SK-N-SH (cell line): Measurements from ENCODE around the gene PPP1R9A. TPM values are rescaled to one million over a fixed set of nuclear protein-coding genes. Genes with fewer than 3 reads are reported as not detected.
"Not testable (repeated sequence)": the region's sequence is repeated elsewhere in the genome, so short reads cannot be mapped to it uniquely, and the experiment has no call there.

Source experiments
- CTCF ChIA-PET: fragments of 300-600, 350-600 bp; formaldehyde crosslinking; extraction: SDS; loops from one replicate; lab custom pipeline; 2021; lab: Yijun Ruan, JAX
- POLR2A ChIA-PET: fragments of 350-600 bp; sonication (Branson Sonifier 250); formaldehyde crosslinking; extraction: SDS; loops from one replicate; lab custom pipeline; 2020; ENCODE audit warnings: antibody characterized with exemption, inconsistent platforms; lab: Yijun Ruan, JAX
- DNase-seq: peaks from one replicate; pipeline ENCODE4 v3.0.0; 2012
- H2AFZ ChIP-seq: fragments of 200-600 bp; sonication (generic); 2 replicates; pipeline ENCODE4 v1.8.1; 2016; ENCODE audit warnings: antibody characterized with exemption, mild to moderate bottlenecking, low read depth
- H3F3A ChIP-seq: fragments of 200-600 bp; sonication (generic); replicated peaks from 2 replicates; pipeline ENCODE3; 2016; ENCODE audit warnings: antibody characterized with exemption, mild to moderate bottlenecking; ENCODE audit not compliant: insufficient read depth
- H3K27ac ChIP-seq, 2 experiments: fragments of 200-500 bp in 1 of 2; fragments of 200-600 bp in 1 of 2; sonication (Bioruptor generic) in 1 of 2; sonication (generic), shearing (Covaris generic) in 1 of 2; 2 replicates each; pipeline versions ENCODE4 v1.5.1 to v1.6.1; 2014 to 2016; ENCODE audit warnings: low read depth in 2 of 2, inconsistent platforms in 1 of 2, low read length in 1 of 2, mild to moderate bottlenecking in 1 of 2, mixed read lengths in 1 of 2
- H3K27me3 ChIP-seq: fragments of 200-600 bp; sonication (generic), shearing (Covaris generic); 2 replicates; pipeline ENCODE4 v1.6.1; 2016; ENCODE audit warnings: mixed run types; ENCODE audit not compliant: insufficient read depth
- H3K36me3 ChIP-seq, 2 experiments: fragments of 200-500 bp in 1 of 2; fragments of 200-600 bp in 1 of 2; sonication (Bioruptor generic) in 1 of 2; sonication (generic) in 1 of 2; replicated peaks in 1 of 2; 2 replicates each; pipeline versions ENCODE3 to v1.5.1; 2014 to 2016; ENCODE audit warnings: low read length in 1 of 2, mild to moderate bottlenecking in 1 of 2; ENCODE audit not compliant: insufficient read depth in 2 of 2, control insufficient read depth in 1 of 2
- H3K4me1 ChIP-seq, 2 experiments: fragments of 200-500 bp in 1 of 2; fragments of 200-600 bp in 1 of 2; sonication (Bioruptor generic) in 1 of 2; sonication (generic), shearing (Covaris generic) in 1 of 2; 2 replicates each; pipeline versions ENCODE4 v1.5.1 to v1.6.1; 2014 to 2016; ENCODE audit warnings: low read depth in 1 of 2, low read length in 1 of 2, mixed run types in 1 of 2; ENCODE audit not compliant: insufficient read depth in 2 of 2, control insufficient read depth in 1 of 2
- H3K4me2 ChIP-seq: fragments of 200-600 bp; sonication (generic), shearing (Covaris generic); 2 replicates; pipeline ENCODE4 v1.6.1; 2017; ENCODE audit warnings: mixed run types
- H3K4me3 ChIP-seq, 2 experiments: fragments of 200-500 bp in 1 of 2; fragments of 200-600 bp in 1 of 2; sonication (Bioruptor generic) in 1 of 2; sonication (generic), shearing (Covaris generic) in 1 of 2; 2 replicates each; pipeline versions ENCODE4 v1.5.1 to v1.8.1; 2014 to 2016; ENCODE audit warnings: low read depth in 2 of 2, inconsistent platforms in 1 of 2, low read length in 1 of 2, mild to moderate bottlenecking in 1 of 2, mixed read lengths in 1 of 2, moderate library complexity in 1 of 2
- H3K79me2 ChIP-seq: fragments of 200-600 bp; sonication (generic); 2 replicates; pipeline ENCODE4 v1.8.1; 2017; ENCODE audit warnings: mild to moderate bottlenecking; ENCODE audit not compliant: insufficient read depth
- H3K9ac ChIP-seq: fragments of 200-600 bp; sonication (generic); 2 replicates; pipeline ENCODE4 v1.6.1; 2017; ENCODE audit warnings: mixed run types
- H3K9me2 ChIP-seq: fragments of 200-600 bp; sonication (generic); 2 replicates; pipeline ENCODE4 v1.6.1; 2017; ENCODE audit warnings: mixed run types
- H3K9me3 ChIP-seq: fragments of 200-600 bp; sonication (generic); 2 replicates; pipeline ENCODE4 v1.6.1; 2017; ENCODE audit warnings: mixed run types, mild to moderate bottlenecking, moderate library complexity
- H4K20me1 ChIP-seq: fragments of 200-600 bp; sonication (generic); 2 replicates; pipeline ENCODE4 v1.6.1; 2017; ENCODE audit warnings: mild to moderate bottlenecking, mixed run types; ENCODE audit not compliant: insufficient read depth
- CHD2 ChIP-seq: fragments of 150-350 bp; IDR thresholded peaks from 2 replicates; pipeline ENCODE4 v1.6.1; 2018; ENCODE audit warnings: low read length; ENCODE audit not compliant: partially characterized antibody
- ELF1 ChIP-seq: IDR thresholded peaks from 2 replicates; pipeline ENCODE4 v1.4.0; 2012
- EP300 ChIP-seq, 2 experiments: IDR thresholded peaks; 2 replicates each; pipeline versions ENCODE4 v1.4.0 to v1.6.1; 2012; ENCODE audit warnings: borderline replicate concordance in 1 of 2, low read depth in 1 of 2, low read length in 1 of 2
- EZH2phosphoT487 ChIP-seq: fragments of 200-600 bp; sonication (generic); IDR thresholded peaks from 2 replicates; pipeline ENCODE4 v1.6.1; 2017; ENCODE audit warnings: low read depth, mixed run types, mild to moderate bottlenecking, antibody characterized with exemption, moderate library complexity, borderline replicate concordance
- FOSL2 ChIP-seq: IDR thresholded peaks from 2 replicates; pipeline ENCODE4 v1.4.0; 2012; ENCODE audit warnings: low read depth, mild to moderate bottlenecking, moderate library complexity, borderline replicate concordance
- FOXM1 ChIP-seq: IDR thresholded peaks from 2 replicates; pipeline ENCODE4 v1.4.0; 2012; ENCODE audit warnings: low read depth, mild to moderate bottlenecking
- GATA2 ChIP-seq: sonication (generic); formaldehyde crosslinking; IDR thresholded peaks from 2 replicates; pipeline ENCODE4 v1.5.0; 2020; ENCODE audit warnings: mild to moderate bottlenecking, missing genetic modification reagents
- NFIC ChIP-seq: IDR thresholded peaks from 2 replicates; pipeline ENCODE4 v1.4.0; 2012; ENCODE audit warnings: borderline replicate concordance
- POLR2AphosphoS5 ChIP-seq: IDR thresholded peaks from 2 replicates; pipeline ENCODE4 v1.6.1; 2012; ENCODE audit warnings: low read depth, low read length
- RAD21 ChIP-seq: IDR thresholded peaks from 2 replicates; pipeline ENCODE4 v1.6.1; 2012; ENCODE audit warnings: mild to moderate bottlenecking, low read length
- RCOR1 ChIP-seq: fragments of 150-350 bp; IDR thresholded peaks from 2 replicates; pipeline ENCODE4 v1.6.1; 2017; ENCODE audit warnings: antibody characterized with exemption, low read length
- RXRA ChIP-seq: IDR thresholded peaks from 2 replicates; pipeline ENCODE4 v1.4.0; 2012; ENCODE audit warnings: low read depth, mild to moderate bottlenecking, borderline replicate concordance
- SIN3A ChIP-seq: IDR thresholded peaks from 2 replicates; pipeline ENCODE4 v1.6.1; 2012; ENCODE audit warnings: low read depth, mild to moderate bottlenecking, low read length, moderate library complexity, borderline replicate concordance
- TAF1 ChIP-seq: IDR thresholded peaks from 2 replicates; pipeline ENCODE4 v1.6.1; 2012; ENCODE audit warnings: low read depth, mild to moderate bottlenecking, low read length, moderate library complexity, borderline replicate concordance
- TCF12 ChIP-seq: IDR thresholded peaks from 2 replicates; pipeline ENCODE4 v1.4.0; 2012
- YY1 ChIP-seq: IDR thresholded peaks from 2 replicates; pipeline ENCODE4 v1.4.0; 2012; ENCODE audit warnings: low read depth, mild to moderate bottlenecking
- WGBS: methylation state at CpG from one replicate; pipeline ENCODE4 v1.1.6; 2017; ENCODE audit warnings: low lambda C conversion rate; 5-methylcytosine and 5-hydroxymethylcytosine counted together
- polyA plus RNA-seq, 3 experiments: library from polyadenylated mRNA; depleted of rRNA; stranded (reverse); fragments of >200 nt; gene quantifications; 2 replicates each; pipeline ENCODE4 v1.2.3, GENCODE V29; 2012
- TF ChIP-seq, protein P1 (sequence below): fragments of 150-350 bp; IDR thresholded peaks from 2 replicates; pipeline ENCODE4 v1.6.1; 2016; ENCODE audit warnings: mild to moderate bottlenecking, low read depth, low read length
- TF ChIP-seq, protein P2 (sequence below): IDR thresholded peaks from 2 replicates; pipeline ENCODE4 v1.6.1; 2012; ENCODE audit warnings: mild to moderate bottlenecking, low read depth, low read length, moderate library complexity

Gene PPP1R9A
- polyA plus RNA-seq, 1 of the 3 experiments (the other 2 are of a cell fraction), result 0.30 TPM

- no peak for TF ChIP-seq EP300 (IDR thresholded peaks at IDR 0.05; ENCODE audit: borderline replicate concordance in 1 of 2, low read depth in 1 of 2, low read length in 1 of 2)
- TF ChIP-seq NFIC, result no peak
Measured at GRCh38 chr7:94999069-94999351, 91.6 kb downstream of the PPP1R9A start (continued).

GRCh38 chr7:94999601-95000000 lies 92.2 kb downstream of the PPP1R9A start:
- CTCF ChIA-PET, H3K9me3 ChIP-seq, H3F3A ChIP-seq: not testable (repeated sequence)

DNA sequence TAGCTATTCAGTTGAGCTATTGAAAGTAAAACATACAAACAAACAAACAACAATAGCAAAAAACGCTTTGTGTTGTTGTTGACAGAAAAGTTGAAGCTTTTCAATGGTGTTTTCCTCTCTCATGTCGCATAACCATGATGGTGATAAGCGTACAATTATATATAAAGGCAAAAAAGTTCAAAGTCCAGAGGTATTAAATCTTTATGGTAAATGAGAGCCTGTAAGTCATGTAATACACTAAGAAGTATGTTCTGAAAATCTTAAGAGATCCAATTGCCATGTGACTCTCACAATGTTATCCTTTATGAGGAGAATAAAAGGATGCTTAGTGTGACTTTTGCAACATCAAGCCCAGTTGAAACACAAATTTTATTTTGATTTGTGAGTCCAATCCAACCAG lies 93.9 kb downstream of the PPP1R9A start:
- no peaks in the 10 kb centered on the region for H3K9me3 ChIP-seq
- no peak overlapping the region for H3K4me2 ChIP-seq
- no peaks in the 10 kb centered on the region; a peak in 1 of 4 replicates for H3K4me1 ChIP-seq
- no peaks in the 10 kb centered on the region for H3K9me2 ChIP-seq
- no peaks in the 10 kb centered on the region for H4K20me1 ChIP-seq
- H3K27me3 ChIP-seq, result peaks cover 8% of the 10 kb centered on the region; the same call in 1 of the 2 replicates
- no peak overlapping the region for H3K9ac ChIP-seq
- no peaks in the 10 kb centered on the region for H3F3A ChIP-seq
- 34% methylated on average over 3 of the region's 3 CpGs for WGBS
- H2AFZ ChIP-seq, result no peak overlapping the region
- no peaks in the 10 kb centered on the region for H3K36me3 ChIP-seq
- H3K4me3 ChIP-seq, result no peak overlapping the region
- CTCF ChIA-PET, result no interaction called here
- no peak for DNase-seq
- POLR2A ChIA-PET, result no interaction called here
- TF ChIP-seq ELF1, result no peak
- TF ChIP-seq RCOR1, result no peak
- no peak for TF ChIP-seq FOSL2
- TF ChIP-seq EZH2phosphoT487, result no peak
- TF ChIP-seq FOXM1, result no peak
- TF ChIP-seq SIN3A, result no peak
- no peak for TF ChIP-seq TCF12
- TF ChIP-seq, protein P1, sequence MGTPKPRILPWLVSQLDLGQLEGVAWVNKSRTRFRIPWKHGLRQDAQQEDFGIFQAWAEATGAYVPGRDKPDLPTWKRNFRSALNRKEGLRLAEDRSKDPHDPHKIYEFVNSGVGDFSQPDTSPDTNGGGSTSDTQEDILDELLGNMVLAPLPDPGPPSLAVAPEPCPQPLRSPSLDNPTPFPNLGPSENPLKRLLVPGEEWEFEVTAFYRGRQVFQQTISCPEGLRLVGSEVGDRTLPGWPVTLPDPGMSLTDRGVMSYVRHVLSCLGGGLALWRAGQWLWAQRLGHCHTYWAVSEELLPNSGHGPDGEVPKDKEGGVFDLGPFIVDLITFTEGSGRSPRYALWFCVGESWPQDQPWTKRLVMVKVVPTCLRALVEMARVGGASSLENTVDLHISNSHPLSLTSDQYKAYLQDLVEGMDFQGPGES, result no peak
- TF ChIP-seq TAF1, result no peak
- no peak for TF ChIP-seq POLR2AphosphoS5
- no peak for TF ChIP-seq RAD21
- TF ChIP-seq, protein P2, sequence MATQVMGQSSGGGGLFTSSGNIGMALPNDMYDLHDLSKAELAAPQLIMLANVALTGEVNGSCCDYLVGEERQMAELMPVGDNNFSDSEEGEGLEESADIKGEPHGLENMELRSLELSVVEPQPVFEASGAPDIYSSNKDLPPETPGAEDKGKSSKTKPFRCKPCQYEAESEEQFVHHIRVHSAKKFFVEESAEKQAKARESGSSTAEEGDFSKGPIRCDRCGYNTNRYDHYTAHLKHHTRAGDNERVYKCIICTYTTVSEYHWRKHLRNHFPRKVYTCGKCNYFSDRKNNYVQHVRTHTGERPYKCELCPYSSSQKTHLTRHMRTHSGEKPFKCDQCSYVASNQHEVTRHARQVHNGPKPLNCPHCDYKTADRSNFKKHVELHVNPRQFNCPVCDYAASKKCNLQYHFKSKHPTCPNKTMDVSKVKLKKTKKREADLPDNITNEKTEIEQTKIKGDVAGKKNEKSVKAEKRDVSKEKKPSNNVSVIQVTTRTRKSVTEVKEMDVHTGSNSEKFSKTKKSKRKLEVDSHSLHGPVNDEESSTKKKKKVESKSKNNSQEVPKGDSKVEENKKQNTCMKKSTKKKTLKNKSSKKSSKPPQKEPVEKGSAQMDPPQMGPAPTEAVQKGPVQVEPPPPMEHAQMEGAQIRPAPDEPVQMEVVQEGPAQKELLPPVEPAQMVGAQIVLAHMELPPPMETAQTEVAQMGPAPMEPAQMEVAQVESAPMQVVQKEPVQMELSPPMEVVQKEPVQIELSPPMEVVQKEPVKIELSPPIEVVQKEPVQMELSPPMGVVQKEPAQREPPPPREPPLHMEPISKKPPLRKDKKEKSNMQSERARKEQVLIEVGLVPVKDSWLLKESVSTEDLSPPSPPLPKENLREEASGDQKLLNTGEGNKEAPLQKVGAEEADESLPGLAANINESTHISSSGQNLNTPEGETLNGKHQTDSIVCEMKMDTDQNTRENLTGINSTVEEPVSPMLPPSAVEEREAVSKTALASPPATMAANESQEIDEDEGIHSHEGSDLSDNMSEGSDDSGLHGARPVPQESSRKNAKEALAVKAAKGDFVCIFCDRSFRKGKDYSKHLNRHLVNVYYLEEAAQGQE, result no peak
- TF ChIP-seq YY1, result no peak
- TF ChIP-seq RXRA, result no peak
- TF ChIP-seq CHD2, result no peak
- no peak for TF ChIP-seq GATA2
- H3K79me2 ChIP-seq, result no peaks in the 10 kb centered on the region
- H3K27ac ChIP-seq, result no peak overlapping the region

More at GRCh38 chr7:94999601-95000000, 92.2 kb downstream of the PPP1R9A start:
- H2AFZ ChIP-seq, H3K27me3 ChIP-seq, H3K79me2 ChIP-seq, H3K4me1 ChIP-seq, POLR2A ChIA-PET, H3K9ac ChIP-seq, H4K20me1 ChIP-seq, H3K9me2 ChIP-seq, H3K4me3 ChIP-seq, DNase-seq, H3K4me2 ChIP-seq, H3K27ac ChIP-seq, H3K36me3 ChIP-seq: not testable (repeated sequence)
- WGBS, result 20% methylated on average over 5 of the region's 5 CpGs
